Smooth muscle cell (in vitro differentiated cells): ENCODE results near the gene SIVA1. TPM values are rescaled to one million over a fixed set of nuclear protein-coding genes. Genes with fewer than 3 reads are reported as not detected.

Source experiments
- DNase-seq: peaks from one replicate; lab custom pipeline; 2025; ENCODE audit not compliant: unreplicated experiment; lab: John Stamatoyannopoulos, UW
- H2AFZ ChIP-seq: fragments of 200-600 bp; sonication (generic); 2 replicates; pipeline ENCODE4 v1.6.0; 2016; ENCODE audit warnings: antibody characterized with exemption, low read depth, mild to moderate bottlenecking
- H3F3A ChIP-seq: fragments of 200-600 bp; sonication (generic); 2 replicates; pipeline ENCODE4 v1.6.0; 2017; ENCODE audit warnings: antibody characterized with exemption, low read depth
- H3K27ac ChIP-seq: fragments of 200-600 bp; sonication (generic); 2 replicates; pipeline ENCODE4 v1.5.1; 2016; ENCODE audit warnings: low read depth, mild to moderate bottlenecking
- H3K27me3 ChIP-seq: fragments of 200-600 bp; sonication (generic); 2 replicates; pipeline ENCODE4 v1.6.1; 2016; ENCODE audit warnings: low read depth, mild to moderate bottlenecking
- H3K36me3 ChIP-seq: fragments of 200-600 bp; sonication (generic); 2 replicates; pipeline ENCODE4 v1.5.1; 2016; ENCODE audit warnings: low read depth
- H3K4me1 ChIP-seq: fragments of 200-600 bp; sonication (generic); 2 replicates; pipeline ENCODE4 v1.5.1; 2016; ENCODE audit warnings: low read depth
- H3K4me2 ChIP-seq: fragments of 200-600 bp; sonication (generic); 2 replicates; pipeline ENCODE4 v1.6.0; 2016; ENCODE audit warnings: mild to moderate bottlenecking
- H3K4me3 ChIP-seq: fragments of 200-600 bp; sonication (generic); 2 replicates; pipeline ENCODE4 v1.5.1; 2016; ENCODE audit warnings: mild to moderate bottlenecking
- H3K79me2 ChIP-seq: fragments of 200-600 bp; sonication (generic); 2 replicates; pipeline ENCODE4 v1.6.0; 2016; ENCODE audit warnings: low read depth, mild to moderate bottlenecking
- H3K9ac ChIP-seq: fragments of 200-600 bp; sonication (generic); 2 replicates; pipeline ENCODE4 v1.6.0; 2016; ENCODE audit warnings: low read depth
- H3K9me3 ChIP-seq: fragments of 200-600 bp; sonication (generic); replicated peaks from 2 replicates; pipeline ENCODE4 v1.5.1; 2016; ENCODE audit warnings: low read depth
- H4K20me1 ChIP-seq: fragments of 200-600 bp; sonication (generic); 2 replicates; pipeline ENCODE4 v1.6.0; 2016; ENCODE audit warnings: low read depth
- CTCF ChIP-seq: fragments of 200-600 bp; sonication (generic); IDR thresholded peaks from 2 replicates; pipeline ENCODE4 v1.5.1; 2017; ENCODE audit warnings: borderline replicate concordance, mild to moderate bottlenecking, antibody characterized with exemption; ENCODE audit not compliant: insufficient read depth, poor library complexity, severe bottlenecking
- WGBS: methylation state at CpG from one replicate; pipeline ENCODE4 v1.1.7; 2016; ENCODE audit warnings: low lambda C conversion rate; 5-methylcytosine and 5-hydroxymethylcytosine counted together
- polyA plus RNA-seq: library from polyadenylated mRNA; unstranded; fragments of >200 nt; fragmentation: Nextera tagmentation; extraction: Ambion mirVana; gene quantifications from 2 replicates; pipeline ENCODE4 v1.2.1, GENCODE V29; 2016
- total RNA-seq: library from RNA; depleted of rRNA; stranded (reverse); fragments of >200 nt; gene quantifications from 2 replicates; pipeline ENCODE4 v1.2.3, GENCODE V29; 2014

The SIVA1 gene
- total and polyA plus RNA-seq, 2 experiments from 2014 or later = 78.5 to 118 TPM

- TF ChIP-seq CTCF = peak; percentile 96
- peaks cover 9% of the 10 kb centered on the region for H3K36me3 ChIP-seq
Measured at GRCh38 chr14:104708606-104709268, 44.2 kb upstream of the SIVA1 start.

GRCh38 chr14:104709387-104710039, 43.4 kb upstream of the SIVA1 start:
- no peak overlapping the region for H2AFZ ChIP-seq
- no peak overlapping the region for H3K4me3 ChIP-seq
- peaks cover 3% of the 10 kb centered on the region for H3K36me3 ChIP-seq
- no peak for TF ChIP-seq CTCF
- H3F3A ChIP-seq = no peaks in the 10 kb centered on the region
- no peak for DNase-seq
- no peaks in the 10 kb centered on the region for H3K4me1 ChIP-seq
- WGBS = 93% methylated on average over 15 of the region's 18 CpGs
- H4K20me1 ChIP-seq = no peaks in the 10 kb centered on the region
- no peak overlapping the region for H3K9ac ChIP-seq
- H3K9me3 ChIP-seq = no peaks in the 10 kb centered on the region
- H3K27ac ChIP-seq = no peak overlapping the region
- no peaks in the 10 kb centered on the region for H3K27me3 ChIP-seq
- no peaks in the 10 kb centered on the region for H3K79me2 ChIP-seq
- H3K4me2 ChIP-seq = no peak overlapping the region

More at GRCh38 chr14:104708606-104709268, 44.2 kb upstream of the SIVA1 start:
- Histone ChIP-seq H3K4me2 (no peak overlapping the region), H3K4me1 (no peaks in the 10 kb centered on the region), H3K9me3 (no peaks in the 10 kb centered on the region), H3K27ac (no peak overlapping the region), H3K4me3 (no peak overlapping the region), H3K27me3 (no peaks in the 10 kb centered on the region), H3K9ac (no peak overlapping the region), H2AFZ (no peak overlapping the region), H3K79me2 (no peaks in the 10 kb centered on the region), H4K20me1 (no peaks in the 10 kb centered on the region), H3F3A (no peaks in the 10 kb centered on the region)
- WGBS = 57% methylated on average over 20 of the region's 20 CpGs
- peak; percentile 43 for DNase-seq

GRCh38 chr14:104710071-104710735, 42.7 kb upstream of the SIVA1 start:
- no peaks in the 10 kb centered on the region for H4K20me1 ChIP-seq
- no peaks in the 10 kb centered on the region for H3K27me3 ChIP-seq
- H3K27ac ChIP-seq = no peak overlapping the region
- no peak overlapping the region for H3K9ac ChIP-seq
- H3K4me2 ChIP-seq = no peak overlapping the region
- H3K36me3 ChIP-seq = no peaks in the 10 kb centered on the region
- DNase-seq = no peak
- no peak overlapping the region for H3K4me3 ChIP-seq
- no peaks in the 10 kb centered on the region for H3K4me1 ChIP-seq
- no peaks in the 10 kb centered on the region for H3K79me2 ChIP-seq
- H3K9me3 ChIP-seq = no peaks in the 10 kb centered on the region
- no peaks in the 10 kb centered on the region for H3F3A ChIP-seq
- TF ChIP-seq CTCF = no peak
- no peak overlapping the region for H2AFZ ChIP-seq
- 95% methylated on average over 22 of the region's 34 CpGs for WGBS
